GM21576 (cell line): ENCODE data around the gene FHAD1.

Experiments
- ATAC-seq: cut with Tn5 transposase; IDR thresholded peaks from one replicate; pipeline ENCODE4 v1.9.1; 2021; ENCODE audit warnings: mild to moderate bottlenecking, moderate library complexity; ENCODE audit not compliant: unreplicated experiment

The FHAD1 gene

DNA sequence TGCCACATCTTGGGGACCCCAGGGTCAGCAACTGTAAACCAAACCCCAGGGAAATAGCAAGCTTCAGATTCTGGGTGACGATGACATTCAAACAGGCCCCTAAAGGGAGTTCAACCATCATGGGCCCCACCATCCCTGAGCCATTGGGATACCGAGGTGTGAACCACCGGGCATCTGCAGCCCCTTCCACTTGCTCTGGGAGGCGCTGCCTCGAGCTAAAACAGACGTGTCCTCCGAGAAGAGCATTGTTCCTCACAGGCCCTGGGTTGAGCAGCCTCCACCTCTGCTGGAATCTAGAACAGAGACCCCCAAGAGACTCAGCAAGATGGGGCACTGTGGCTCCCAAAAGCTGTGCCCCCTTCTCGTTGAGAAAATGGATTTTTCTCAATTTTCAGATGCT lies 143.6 kb downstream of the FHAD1 start:
- no peak for ATAC-seq

GRCh38 chr1:15391366-15391765 lies 144.3 kb downstream of the FHAD1 start:
- ATAC-seq = no peak

DNA sequence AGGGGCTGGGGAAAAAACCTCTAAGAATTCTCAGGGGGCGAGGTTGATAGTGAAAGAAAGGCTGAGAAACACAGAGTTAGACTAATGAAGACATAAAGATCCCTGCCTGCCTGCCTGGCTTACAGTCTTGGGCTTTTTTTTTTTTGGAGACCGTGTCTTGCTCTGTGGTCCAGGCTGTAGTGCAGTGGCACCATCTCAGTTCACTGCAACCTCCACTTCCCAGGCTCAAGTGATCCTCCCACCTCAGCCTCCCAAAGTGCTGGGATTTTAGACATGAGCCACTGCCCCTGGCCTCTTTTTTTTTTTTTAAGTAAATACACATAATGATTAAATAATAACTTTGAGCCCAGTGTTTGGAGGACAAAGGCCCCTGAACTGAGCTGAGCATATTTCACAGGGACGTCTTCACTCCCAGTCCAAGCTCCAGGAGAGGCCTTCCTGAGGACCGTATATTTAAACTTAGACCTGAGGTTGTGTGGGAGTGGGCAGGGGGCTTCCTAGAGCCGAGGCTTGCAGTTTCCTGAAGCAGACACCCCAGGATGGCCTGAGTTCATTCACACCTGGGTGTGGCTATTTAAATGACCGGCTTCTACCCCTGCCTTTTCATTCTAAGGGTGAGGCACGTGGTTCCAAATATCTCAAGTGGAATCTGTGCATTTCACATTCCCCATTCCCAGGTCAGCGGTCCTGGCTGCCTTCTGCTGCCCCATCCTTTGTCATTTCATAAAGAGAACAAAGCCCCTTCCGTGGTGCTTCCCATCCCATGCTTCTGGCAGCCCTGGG lies 146.6 kb downstream of the FHAD1 start:
- no peak for ATAC-seq

GRCh38 chr1:15394258-15394690 lies 147.3 kb downstream of the FHAD1 start:
- ATAC-seq = no peak

GRCh38 chr1:15397236-15397635 lies 150.2 kb downstream of the FHAD1 start:
- ATAC-seq = no peak

DNA sequence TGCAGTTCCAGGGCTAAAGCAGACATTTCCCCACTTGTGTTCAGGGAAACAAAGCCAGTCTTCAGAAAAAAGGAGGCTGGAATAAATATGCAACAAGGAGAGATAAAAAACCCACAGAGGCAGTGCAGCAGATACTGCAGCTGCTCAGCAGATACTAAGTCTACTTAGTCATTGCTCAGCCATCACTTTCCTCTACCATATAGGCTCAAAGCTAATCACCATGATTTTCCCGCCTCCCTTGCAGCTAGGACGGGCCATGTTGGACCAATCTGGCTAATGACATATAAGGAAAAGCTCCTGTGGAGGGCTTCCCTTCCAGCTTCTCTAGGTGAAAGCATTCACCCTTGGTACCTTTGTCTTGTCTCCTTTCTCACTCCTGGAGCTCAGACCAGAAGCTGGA lies 152.7 kb downstream of the FHAD1 start:
- ATAC-seq = no peak

- ATAC-seq = no peak
Observed at GRCh38 chr1:15400627-15401026, 153.6 kb downstream of the FHAD1 start.

DNA sequence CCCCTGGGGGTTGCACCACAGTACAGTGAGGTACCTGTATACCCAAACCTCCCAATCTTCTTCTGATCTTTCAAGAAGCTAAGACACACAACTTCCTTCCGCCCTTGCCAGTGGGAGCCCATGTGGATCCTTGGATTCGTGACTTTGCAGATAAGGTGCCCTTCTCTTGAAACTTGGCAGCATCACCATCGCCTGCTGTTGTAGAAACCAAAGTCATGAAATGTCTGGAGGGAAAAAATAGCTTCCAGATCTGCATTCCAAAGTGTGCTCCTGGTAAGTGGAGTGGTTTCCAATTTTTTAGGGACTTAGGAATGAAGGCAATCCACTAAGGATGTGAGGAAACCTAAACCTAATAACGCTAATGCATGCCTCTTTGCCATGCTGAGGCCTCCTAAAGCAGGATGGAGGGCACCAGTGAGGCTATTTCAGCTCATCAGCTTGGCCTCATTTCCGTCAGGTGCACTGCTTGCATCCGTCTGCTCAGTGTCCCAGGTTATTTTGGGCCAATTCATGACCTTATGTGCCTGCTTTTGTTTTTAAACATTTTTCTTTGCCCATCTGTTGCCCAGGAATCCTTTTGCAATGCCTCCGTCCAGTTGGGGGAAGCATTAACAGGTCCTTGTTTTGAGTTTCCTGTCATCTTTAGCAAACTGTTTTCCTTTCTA lies 154.5 kb downstream of the FHAD1 start:
- ATAC-seq = no peak

DNA sequence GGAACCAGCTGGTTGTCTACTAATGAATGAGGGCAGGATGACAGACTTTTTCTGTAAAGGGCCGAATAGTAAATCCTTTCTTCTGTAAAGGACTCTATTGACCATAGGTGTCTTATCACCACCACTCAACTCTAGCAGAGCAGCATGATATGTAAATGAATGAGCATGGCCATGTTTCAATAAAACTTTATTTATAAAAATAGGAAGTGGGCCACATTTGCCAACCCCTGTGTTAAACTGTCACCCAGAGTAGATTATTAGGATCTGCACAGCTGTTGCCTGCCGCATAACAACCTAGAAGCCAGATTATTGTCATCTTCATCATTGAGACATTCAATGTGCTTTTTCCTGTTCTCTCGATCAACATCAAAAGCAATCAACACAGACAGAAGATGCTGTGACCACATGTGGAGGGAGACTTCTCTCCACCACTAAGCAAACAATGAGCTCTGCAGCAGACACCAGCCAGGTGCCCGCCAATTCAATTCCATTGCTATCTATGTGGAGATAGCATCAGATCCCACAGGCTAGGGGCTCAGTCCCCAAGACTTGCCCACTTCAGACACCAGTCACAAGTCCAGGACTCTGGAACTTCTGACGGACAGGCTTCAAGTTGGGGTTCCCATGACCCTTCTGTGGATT lies 155.9 kb downstream of the FHAD1 start:
- ATAC-seq = no peak

DNA sequence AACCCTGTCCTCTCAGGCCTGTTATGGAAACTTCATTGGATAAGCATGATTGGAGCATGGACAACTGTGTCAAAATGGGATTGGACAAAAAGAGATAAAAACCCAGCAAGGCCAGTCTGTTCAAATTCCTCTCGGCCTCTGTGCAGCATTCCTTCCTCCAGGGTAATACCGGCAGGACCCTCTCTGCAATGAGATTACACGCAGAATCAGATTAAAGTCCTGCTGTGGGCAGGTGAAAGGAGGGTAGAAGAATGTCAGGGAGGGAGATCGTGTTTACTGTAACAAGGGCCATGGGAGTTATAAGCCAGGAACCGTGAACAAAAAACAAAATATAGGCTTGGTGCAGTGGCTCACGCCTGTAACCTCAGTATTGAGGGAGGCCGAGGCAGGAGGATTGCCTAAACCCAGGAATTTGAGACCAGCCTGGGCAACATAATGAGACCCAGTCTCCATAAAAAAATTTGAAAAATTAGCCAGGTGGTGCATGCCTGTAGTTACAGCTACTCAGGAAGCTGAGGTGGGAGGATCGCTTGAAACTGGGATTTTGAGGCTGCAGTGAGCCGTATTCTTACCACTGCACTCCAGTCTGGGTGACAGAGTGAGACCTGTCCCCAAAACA lies 157.0 kb downstream of the FHAD1 start:
- ATAC-seq = no peak

DNA sequence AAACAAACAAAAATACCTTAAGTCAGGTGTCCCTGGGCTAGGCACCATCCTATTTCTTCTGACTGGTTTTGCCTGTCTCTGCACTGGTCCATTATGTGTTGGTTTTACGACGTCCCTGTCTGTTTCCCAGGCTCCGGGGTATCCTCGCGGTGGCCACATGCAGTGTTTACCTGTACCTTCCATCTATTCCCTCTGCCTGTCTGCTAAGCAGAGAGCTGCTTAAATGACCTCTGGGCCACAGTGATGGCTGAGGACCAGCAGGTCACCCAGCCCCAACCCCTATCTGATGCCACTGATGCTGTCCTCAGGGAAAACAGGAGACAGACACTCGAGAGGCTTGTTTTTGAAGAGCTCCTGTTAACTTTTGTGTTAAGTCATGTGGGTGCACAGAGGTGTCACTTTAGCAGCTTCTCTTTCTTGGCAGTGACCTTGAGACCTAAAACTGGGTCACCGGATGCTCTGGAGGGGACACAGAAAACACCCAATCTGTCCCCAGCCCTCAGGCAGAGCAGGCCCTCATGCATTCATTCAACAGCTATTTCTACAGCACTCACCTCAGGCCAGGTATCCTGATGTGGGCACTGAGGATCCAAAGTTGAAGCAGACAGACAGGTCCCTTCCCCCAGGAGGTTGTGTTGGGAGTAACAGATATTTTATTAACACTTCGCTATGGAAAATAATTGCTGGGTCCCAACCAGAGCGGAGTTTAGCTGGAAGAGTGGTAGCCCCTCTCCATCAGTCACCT lies 158.3 kb downstream of the FHAD1 start:
- no peak for ATAC-seq

GRCh38 chr1:15406614-15407559 lies 159.9 kb downstream of the FHAD1 start:
- ATAC-seq = no peak

- ATAC-seq = no peak
Observed at GRCh38 chr1:15407580-15407979, 160.6 kb downstream of the FHAD1 start.

DNA sequence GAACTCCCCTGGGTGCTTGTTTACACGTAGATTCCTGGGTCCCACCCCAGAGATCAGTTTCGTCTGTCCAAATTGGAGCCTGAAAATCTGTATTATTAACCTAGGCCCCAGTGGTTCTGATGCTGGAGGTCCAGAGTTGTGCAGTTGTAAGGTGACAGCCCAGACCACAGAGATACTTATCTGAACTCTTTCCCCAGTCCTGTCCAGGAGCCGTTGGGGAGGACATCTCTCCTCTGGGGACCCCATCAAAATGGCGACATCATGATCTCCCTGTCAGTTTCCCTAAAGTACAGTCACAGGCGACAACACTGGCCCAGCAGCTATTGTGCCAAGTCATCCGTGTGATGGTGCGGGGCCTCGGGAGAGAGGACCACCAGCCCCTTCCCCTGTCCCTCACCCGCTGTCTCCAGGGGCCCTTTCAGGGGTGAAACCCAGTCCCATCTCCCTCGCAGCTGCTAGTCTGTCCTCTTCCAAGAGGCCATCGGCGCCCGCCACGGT lies 161.9 kb downstream of the FHAD1 start:
- ATAC-seq = no peak

DNA sequence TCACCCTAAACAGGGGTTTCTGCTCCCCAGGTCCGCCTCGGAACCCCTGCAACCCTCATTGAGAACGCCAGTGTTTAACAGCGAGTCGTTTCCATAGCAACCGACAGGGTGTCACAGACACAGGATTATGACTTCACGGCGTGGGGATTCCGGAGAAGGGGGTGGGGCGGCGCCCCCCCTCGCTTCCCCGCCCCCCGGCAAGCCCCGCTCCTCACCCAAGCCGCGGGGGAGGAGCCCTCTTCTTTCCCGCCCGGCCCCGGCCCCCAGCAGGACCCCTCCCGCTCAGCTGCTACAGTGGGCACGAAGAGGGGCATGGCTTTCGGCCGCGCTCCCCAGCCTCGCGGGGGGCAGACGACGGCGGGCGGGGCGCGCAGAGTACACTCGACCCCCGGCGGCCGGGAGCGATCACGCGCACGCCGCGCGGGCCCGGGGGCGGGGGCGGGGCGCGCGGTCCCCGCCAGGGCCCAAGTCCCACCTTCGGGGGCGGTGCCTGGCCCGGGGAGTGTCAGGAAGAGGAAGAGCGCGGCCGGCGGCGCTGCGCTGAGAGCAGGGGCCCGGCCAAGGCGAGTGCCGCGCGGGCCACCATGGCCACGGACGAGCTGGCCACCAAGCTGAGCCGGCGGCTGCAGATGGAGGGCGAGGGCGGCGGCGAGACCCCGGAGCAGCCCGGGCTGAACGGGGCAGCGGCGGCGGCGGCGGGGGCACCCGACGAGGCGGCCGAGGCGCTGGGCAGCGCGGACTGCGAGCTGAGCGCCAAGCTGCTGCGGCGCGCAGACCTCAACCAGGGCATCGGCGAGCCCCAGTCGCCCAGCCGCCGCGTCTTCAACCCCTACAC lies 162.6 kb downstream of the FHAD1 start, which contains the start of gene EFHD2:
EFHD2 (plus strand) TSS at position 501 of the 835 bp plus-strand sequence; CDS start at position 585, 84 bp downstream.
- peak; percentile 65 for ATAC-seq

DNA sequence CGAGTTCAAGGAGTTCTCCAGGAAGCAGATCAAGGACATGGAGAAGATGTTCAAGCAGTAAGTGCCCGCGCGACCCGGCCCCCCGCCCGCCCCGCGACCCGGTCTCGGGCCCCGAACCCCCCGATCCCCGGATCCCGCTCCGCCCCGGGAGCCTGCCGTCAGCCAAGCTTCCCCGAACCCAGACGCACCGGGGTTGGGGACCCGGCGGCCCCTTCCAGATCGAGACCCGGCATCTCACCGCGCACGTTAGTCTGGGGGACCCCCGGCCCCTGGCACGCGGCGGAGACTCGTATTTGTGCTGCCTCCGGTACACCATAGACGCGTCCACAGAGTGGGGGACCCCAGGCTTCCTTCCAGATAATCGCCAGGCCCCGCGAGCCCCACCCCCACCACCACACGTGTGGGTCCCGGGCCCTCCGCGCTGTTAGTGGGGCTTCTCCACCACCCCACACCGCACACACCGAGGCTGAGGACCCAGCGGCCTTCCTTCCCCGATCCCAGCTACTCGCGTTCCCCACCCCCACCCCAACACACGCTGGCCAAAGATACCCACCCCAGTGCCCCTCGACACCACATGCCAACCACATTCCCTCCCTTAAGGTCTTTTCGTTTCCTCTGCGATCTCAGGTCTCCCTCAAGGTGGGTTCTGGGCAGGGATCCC lies 163.3 kb downstream of the FHAD1 start:
- no peak for ATAC-seq

DNA sequence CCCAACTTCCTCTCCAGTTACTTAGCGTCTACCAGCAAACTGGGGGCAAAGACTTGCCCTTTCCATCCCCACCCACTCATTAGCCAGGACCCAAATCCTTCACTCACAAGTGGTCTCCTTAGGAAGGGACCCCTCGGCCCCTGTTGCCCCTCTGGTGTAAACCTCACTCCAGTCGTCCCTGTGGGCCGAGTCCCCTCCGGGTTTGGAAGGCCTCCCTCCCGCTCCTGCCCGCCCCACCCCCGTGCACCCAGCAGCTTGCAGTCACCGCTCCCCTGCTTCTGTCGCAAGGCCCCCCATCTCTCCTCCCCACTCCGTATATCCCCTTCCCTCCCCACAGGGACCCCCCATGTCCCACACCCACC lies 163.8 kb downstream of the FHAD1 start:
- ATAC-seq = no peak

DNA sequence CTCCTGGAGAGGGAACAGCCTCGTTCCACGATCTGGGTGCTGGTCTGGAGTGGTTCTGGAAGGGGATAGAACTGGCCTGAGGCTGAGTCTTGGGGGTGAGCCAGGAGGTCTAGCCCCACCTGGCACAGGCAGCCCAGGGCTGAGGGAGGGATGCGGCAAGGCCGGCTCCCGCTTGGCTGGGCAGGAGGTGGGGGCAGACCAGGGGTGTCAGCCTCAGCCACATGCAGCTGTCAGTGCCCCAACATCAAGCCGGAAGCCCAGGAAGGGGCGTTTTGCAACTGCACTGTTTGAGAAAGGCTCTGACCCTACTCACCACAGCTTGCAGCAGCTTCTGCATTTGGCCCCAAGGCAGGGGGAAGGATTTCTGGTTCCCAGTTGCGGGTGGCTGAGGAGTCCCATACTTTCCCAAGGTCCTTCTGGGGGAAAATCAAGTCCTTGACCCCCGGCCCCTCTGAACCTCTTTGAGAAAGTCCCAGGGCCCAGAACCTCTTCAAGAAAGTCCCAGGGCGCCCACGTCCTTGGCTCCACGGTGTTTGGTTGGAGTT lies 164.6 kb downstream of the FHAD1 start:
- peak; percentile 53 for ATAC-seq
